GM18873 (cell line): ENCODE results near the gene GPATCH3.
"Not testable (repeated sequence)": the region's sequence is repeated elsewhere in the genome, so short reads cannot be mapped to it uniquely, and the experiment has no call there.

Experiments used
- ATAC-seq: cut with Tn5 transposase; IDR thresholded peaks from one replicate; pipeline ENCODE4 v1.9.1; 2021; ENCODE audit warnings: mild to moderate bottlenecking, moderate library complexity, moderate number of reproducible peaks; ENCODE audit not compliant: unreplicated experiment, low FRiP score

Gene GPATCH3

DNA sequence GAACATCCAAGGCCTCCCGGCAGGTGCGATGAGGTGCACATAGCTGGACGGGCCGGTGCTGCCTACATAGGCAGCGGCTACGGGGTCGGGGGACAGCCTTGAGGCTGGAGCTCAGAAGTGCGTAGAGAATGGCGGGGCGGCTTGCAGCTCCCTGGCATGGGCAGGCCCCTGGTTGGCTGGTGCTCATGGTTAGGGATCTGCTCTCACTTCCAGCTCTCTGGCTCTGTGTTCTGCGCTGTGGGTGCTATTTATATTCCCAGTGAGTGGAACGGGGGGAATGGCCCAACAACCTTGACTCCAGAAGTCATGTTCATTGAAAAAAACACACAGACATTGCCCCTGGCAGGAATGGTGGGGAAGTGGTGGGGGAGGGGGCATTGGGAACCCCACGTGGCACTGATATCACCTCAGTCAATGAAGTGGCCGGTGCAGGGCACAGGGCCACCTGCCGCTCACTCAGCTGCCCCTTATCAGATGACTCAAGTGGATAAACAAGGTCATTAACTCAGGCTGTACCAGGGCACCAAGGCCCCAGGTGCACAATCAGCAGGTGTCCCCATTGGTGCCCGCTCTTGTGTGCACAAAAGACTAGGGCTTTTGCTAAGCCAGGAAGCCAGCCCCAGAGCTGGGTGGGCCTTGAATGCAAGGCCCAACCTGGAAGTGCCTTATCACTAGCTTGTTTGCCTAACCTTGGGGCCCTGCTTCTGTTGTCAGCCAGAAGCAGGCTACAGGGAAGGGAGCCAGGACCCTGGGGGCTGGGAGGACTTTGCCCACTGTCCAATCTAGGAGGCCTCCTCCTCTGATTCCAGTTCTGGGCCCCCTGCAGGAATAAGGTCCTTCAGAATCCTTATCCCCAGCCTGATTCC, 13.7 kb upstream of the GPATCH3 start, which contains the start of gene NR0B2:
TSS of gene NR0B2 (minus strand) at position 222 of the 866 bp plus-strand sequence. CDS start at position 187, 35 bp downstream.
- no peak for ATAC-seq

DNA sequence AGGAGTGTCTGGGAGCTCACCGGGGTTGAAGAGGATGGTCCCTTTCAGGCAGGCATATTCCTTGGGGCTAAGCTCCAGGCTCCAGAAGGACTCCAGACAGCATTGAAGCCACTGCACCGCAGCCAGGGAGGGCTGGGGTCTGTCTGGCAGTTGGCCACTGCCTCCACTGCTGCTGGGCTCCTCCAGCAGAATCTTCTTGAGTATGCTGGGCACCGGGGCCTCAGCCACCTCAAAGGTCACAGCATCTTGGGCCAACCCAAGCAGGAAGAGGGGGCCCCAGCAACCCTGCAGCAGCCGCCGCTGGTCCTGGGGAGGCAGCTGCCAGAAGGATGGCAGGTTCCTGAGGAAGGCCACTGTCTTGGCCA, 13.1 kb upstream of the GPATCH3 start:
- no peak for ATAC-seq

DNA sequence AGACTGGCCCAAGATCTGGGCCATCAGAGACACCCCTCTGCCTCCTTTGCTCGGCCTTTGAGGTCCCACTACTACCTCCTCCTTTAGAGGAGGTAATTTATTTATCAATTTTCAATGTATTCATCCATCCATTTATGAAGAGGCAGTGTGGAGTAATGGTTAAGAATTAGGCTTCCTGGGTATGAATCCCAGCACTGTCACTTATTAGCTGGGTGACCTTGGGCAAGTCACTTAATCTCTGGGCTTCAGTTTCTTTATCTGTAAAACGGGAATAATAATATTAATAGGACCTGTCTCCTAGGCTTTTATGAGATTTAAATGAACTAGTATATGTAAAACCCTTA, 11.9 kb upstream of the GPATCH3 start:
- no peak for ATAC-seq

DNA sequence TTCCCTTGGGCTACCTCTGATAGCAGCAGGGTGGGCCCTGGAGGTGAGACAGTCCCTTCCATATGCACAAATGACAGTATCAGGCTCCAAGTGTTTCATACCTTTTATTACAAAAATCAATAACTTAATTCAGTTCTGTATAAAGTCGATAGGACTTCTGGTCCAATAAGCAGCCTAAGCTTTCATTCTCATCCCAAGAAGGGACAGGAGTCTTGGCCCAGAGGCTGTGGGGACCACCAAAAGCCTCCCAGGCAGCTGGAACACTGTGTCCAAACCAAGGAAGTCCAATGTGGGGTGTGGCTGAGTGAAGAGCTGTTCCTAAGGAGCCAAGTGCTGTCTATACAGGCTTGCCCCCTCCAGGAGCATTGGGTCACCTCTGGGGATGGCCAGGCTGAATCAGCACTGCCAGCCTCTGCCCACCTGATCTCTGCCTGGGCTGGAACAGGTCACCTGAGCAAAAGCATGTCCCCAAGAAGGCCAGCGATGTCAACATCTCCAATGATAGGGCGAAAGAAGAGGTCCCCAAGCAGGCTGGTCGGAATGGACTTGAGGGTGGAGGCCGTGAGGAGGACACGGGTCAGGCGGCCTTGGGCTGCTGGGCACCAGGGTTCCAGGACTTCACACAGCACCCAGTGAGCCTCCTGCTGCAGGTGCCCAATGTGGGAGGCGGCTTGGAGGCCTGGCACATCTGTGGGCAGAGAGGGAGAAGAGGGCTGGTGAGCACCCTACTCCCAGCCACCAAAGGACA, 11.3 kb upstream of the GPATCH3 start:
- no peak for ATAC-seq

DNA sequence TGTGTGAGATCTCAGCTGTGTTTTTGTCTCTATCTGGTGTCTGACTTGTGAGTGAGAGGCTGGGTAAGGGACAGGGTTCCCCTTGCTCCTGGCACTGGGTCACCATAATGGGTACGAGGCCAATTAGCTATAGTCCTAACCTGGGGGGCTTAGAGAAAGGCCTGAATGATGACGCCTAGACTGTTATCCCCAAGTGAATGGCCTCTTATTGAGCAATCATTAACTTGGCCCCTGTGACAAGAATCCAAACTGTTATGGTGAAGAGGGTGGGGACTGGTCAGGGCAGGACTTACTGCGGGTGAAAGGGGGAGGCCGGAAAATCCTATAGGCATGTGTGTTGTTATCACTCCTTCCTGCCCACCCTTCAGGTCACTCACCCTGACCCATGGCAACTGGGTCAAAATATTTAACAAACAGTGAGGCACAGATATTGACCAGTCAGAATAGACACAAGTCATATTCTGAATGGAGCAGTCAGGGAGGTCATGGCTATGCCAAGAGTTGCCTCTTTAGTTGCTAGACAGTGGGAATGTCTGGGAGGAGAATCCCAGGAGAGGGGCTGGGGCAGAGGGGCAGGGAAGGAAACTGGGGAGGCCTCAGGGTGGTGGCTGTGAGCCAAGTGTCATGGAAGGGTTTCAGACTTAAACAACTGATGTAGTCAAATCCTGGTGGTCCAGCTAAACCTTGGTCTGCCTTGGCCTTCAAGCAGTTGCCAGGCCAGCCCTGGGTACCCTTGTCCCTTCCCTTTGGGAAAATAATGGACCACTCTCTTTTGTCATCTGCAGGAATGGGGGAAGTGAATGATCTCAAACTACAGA, 10.3 kb upstream of the GPATCH3 start:
- no peak for ATAC-seq

DNA sequence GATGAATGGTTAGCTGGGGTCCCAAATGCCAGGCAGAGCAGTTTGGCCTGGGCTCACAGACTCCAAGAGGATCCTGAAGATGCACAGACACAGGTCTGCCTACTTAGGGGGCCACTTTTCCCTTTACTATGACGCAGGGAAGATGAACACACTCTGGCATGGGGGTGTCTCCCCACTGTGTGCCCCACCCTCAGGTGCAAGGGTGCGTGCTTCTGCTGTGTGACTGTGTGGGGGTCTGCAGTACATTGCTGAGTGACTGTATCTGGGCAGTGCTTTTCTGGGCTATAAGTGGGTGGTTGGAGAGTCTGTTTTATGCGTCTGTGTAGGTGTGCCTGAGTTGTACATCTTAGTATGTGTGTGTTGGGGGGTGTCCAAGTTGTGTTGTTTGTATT, 9.7 kb upstream of the GPATCH3 start:
- ATAC-seq: no peak

DNA sequence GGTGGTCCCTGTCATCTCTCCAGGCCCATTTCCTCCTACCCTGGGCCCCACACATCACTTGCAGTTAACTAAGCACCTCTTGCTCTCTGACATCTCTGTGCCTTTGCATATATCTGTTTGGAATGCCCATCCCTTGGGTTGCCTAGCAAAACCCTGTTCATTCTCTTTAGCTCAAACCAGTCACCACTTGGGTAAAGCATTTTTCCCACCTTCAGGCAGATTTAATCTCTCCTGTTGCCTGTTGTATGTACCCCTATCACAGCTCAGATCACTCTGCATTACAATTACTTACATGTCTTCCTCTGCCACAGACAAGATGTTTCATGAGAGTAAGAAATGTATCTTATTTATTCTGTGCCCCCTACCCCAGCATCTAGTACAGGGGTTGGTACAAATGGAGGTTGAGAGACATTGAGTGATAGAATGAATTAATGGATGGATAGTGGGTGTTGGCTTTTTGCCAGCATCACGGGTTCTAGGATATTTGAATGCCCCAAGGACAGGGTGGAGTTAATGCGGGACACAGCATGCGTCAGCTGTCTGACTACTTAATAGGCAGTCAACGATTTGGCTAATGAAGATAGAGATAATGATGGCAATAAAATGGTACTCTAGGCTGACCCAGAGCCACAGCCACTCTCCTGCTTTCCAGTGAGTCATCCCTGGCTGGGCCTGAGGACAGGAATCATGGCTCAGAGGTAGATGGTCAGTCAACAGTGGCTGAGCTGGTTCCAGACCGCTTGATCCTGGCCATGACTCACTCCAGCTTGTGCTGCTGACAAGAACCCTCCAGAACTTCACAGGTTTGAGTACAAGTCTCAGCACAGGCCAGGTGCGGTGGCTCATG, 7.0 kb upstream of the GPATCH3 start:
- no peak for ATAC-seq

DNA sequence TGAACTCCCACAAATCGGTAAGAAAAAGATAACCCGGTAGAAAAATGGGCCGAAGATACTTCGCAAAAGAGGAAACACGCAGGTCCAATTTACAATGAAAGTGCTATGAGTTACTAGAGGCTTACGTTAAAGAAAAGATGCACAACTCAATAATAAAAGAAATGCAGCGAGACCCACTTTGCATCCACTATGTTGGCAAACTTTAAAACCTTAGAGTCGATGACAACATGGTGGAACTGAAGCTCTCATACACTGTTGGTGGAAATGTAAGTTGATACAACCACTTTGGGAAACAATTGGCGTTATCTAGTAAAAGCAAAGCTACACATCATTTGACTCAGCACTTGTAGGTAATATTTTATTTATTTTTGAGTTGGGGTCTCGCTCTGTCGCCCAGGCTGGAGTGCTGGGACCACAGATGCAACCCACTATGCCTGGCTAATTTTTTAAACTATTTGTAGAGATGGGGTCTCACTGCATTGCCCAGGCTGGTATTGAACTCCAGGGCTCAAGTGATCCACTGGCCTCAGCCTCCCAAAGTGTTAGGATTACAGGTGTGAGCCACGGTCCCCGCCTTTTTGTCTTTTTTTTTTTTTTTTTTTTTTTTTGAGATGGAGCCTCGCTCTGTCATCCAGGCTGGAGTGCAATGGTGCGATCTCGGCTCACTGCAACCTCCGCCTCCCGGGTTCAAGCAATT, 696 bp upstream of the GPATCH3 start:
- no peak for ATAC-seq

DNA sequence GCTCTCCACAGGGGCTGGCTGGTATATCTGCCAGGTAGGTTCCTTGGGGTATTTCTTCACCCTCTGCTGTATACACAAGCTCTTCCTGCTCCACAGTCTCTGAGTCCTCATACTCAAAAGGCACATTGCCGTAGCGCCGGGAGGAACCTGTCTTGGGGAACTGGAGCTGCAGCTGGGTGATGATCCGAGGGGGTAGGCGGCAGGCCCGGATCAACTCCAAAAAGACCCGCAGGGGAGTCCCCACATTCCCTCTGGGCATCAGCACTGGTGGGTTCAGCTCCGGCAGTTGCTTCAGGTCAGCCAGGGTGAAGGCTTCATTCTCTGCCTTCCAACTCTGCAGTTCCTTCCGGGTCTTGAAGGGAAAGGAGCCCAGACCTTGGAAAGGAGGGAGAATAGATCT, 2.9 kb downstream of the GPATCH3 start:
- no peak for ATAC-seq

DNA sequence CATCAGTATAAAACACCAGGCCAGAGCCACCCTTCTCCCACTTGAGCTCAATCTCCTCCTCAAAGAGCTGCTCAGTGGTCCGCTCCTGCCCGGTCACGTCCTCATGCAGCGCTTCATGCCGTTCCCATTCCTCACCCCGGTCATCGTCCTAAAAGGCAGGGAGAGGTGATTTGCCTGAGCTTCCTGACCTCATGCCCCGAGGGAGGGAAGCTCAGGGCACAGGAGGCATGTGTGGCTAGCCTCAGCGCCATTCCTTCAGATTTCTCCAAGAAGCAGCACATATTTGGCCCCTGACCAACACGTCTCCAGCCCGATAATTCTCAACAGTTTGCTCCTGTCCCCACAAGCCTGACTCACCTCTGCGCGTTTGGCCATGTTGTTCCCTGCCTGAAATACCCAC, 6.0 kb downstream of the GPATCH3 start:
- ATAC-seq: no peak

DNA sequence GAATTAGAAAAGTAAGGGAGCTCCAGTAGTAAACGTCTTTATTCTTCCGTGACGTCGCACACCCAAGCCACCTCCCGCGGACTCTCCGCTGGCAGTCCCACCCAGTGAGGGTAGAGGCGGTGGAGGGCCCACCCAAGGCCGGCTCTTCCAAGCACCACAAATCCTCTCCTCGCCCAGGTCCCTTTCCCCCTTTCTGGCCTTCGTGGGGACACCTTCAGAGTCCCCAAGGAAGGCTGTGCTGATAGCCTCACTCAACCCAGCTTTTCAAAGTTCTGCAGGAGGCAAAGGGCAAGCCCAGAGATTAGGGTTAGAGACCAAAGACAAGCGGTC, 9.8 kb downstream of the GPATCH3 start:
- ATAC-seq: no peak

DNA sequence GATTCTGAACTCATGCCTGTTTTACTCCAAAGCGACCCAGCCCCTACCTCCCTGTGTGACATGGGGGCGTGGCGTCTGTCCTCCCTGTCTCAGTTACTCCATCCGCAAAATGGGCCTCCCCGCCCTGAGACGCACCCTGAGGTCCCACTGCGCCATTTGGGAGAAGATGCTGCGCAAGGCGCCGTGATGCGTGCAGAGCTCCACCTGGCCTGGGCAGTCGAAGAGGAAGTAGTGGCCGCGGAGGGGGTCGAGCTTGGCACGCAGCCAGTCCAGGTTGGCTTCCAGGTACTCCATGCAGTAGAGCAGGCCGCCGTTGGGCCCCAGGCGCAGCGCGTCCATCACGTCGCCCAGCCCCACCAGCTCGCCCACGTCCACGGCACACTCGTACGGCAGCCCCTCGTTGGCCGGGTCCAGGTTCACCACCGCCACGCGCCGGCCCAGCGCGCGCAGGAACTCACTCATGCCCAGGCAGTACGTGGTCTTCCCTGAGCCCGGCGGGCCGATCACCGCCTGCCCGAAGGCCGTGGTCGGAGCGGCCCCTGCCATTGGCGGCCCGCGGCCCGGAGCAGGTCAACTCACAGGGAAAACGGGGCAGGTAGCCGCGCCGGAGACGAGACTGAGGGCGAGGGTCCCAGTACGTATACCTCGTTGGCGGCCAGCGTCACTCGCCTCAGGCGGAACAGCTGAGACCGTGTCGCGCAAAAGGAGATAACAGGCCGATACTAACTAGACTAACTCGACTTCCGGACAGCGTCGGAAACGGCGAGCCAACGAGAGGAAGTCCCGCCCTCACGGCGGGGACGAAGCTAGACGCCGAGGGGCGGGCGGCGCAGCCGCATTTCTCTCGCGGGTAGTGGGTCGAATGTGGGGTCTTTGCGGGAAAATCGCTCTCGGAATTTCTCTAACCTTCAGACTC, 10.5 kb downstream of the GPATCH3 start, which contains the start of gene GPN2:
TSS of gene GPN2 (minus strand) at position 733 of the 916 bp plus-strand sequence. CDS start at position 546, 187 bp downstream.
- ATAC-seq: no peak

DNA sequence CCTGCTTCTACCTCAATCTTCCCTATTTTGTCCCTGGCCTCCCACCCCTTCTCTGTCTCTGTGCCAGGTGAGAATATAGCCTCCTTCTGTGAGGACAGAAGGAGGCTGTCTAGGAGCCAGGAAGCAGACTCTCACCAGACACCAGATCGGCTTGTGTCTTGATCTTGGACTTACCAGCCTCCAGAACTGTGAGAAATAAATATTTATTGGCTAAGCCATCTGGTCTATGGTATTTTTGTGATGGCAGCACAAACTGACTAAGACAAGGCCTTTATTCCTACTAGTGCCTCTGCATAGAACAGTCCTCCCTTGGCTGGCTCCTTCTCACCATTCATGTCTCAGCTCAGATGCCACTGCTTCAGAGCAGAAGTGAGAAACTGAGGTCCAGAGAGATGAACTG, 12.0 kb downstream of the GPATCH3 start:
- no peak for ATAC-seq

DNA sequence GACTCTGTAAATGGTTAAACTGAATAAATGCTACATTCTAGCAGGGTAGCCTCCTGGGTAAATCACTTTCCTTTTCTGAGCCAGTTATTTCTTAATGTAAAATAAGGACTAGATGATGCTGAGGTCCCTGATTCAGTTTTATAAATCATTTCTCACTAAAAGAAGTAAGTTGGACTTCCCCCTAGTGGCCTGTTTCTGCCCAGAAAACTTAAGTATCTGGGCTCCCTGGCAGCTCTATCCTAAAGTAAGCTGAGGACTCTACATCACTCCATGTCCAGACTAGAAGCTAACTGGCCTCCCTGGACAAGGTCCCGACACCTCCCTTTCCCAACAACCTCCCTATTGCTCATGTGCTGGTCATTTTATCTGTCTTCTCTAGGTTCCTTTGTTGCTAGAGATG, 13.1 kb downstream of the GPATCH3 start:
- ATAC-seq: no peak

DNA sequence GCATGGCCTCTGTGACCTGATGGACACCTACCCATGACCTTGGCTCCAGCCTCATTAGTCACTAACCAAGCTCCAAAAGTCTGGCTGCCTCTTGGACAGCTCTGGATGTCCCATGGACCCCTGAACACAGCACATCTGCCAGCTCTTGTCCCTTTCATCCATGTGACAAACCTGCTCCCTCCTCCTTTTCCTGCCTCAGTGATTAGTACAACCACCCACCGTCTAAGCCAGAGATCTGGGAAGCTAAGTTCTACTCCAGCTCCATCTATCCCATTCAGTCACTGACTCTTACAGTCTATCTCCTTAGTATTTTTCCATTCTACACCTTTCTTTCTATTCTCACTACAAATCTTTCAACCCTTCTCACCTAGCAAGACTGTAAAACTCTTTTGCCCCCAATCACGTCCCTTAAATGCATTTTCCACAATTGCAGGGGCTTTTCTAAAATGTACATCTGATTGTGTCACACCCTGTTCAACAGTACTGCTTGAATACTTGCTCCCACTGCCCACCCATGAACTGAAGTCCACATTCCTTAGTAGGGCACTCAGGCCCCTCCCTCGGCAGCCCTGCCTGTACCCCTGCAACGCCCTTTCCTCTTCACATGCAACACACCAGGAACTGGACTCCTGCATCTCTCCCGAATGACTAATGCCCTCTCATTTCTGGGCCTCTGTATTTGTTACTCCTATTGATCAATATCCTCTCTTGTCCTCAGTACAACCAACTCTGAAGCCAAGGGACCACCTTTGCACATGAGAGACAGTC, 17.4 kb downstream of the GPATCH3 start:
- no peak for ATAC-seq

DNA sequence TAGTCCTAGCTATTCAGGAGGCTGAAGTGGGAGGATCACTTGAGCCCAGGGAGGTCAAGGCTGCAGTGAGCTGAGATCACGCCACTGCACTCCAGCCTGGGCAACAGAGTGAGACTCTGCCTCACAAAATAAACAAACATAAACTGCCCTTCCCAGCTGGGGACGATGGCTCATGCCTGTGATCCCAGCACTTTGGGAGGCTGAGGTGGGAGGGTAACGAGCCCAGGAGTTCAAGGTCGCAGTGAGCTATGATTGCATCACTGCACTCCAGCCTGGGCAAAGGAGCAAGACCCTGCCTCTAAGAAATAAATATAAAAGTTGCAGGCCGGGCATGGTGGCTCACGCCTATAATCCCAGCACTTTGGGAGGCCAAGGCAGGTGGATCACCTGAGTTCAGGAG, 18.7 kb downstream of the GPATCH3 start:
- ATAC-seq: not testable (repeated sequence)

DNA sequence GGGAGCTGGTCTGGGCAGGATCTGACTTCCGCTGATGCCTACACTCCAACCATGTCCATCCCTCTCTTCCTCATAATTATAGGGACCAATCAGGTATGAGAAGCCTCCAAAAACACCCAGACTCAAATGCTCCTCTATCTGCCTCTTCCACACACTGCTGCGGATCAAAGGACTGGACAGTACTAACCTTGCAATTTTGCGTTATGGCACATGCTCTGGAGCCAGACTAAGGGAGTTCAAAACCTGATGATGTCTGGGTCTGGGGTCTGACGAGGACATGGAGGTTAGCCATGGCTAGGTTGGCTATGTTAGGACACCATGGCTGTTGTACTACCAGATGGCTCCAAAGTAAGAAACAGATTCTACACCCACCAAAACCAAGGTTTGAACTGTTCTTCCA, 20.5 kb downstream of the GPATCH3 start:
- no peak for ATAC-seq

DNA sequence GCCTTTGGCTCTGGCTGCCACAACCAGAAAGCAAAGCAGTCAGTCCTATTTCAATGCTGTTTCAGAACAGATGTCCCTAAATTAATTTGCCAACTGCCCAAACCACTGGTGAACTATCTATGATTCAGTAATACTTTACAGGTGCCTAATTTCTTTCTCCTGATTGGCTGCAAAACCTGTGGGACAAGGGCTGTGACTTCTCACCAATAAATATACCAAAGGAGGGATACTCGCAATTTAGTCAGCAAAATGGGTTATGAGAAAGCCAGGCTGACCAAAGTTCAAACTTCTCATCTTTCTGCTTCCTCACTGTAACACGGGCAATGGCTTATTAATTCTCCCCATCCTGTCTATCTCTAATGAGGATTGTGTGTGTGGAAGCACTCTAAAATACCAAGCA, 22.9 kb downstream of the GPATCH3 start:
- ATAC-seq: no peak
